GM19023 (cell line): ENCODE data around the gene PRRG2.
"Not testable (repeated sequence)": the region's sequence is repeated elsewhere in the genome, so short reads cannot be mapped to it uniquely, and the experiment has no call there.

Experiments
- ATAC-seq: cut with Tn5 transposase; IDR thresholded peaks from one replicate; pipeline ENCODE4 v1.9.1; 2021; ENCODE audit warnings: mild to moderate bottlenecking, moderate library complexity; ENCODE audit not compliant: unreplicated experiment

Gene PRRG2

DNA sequence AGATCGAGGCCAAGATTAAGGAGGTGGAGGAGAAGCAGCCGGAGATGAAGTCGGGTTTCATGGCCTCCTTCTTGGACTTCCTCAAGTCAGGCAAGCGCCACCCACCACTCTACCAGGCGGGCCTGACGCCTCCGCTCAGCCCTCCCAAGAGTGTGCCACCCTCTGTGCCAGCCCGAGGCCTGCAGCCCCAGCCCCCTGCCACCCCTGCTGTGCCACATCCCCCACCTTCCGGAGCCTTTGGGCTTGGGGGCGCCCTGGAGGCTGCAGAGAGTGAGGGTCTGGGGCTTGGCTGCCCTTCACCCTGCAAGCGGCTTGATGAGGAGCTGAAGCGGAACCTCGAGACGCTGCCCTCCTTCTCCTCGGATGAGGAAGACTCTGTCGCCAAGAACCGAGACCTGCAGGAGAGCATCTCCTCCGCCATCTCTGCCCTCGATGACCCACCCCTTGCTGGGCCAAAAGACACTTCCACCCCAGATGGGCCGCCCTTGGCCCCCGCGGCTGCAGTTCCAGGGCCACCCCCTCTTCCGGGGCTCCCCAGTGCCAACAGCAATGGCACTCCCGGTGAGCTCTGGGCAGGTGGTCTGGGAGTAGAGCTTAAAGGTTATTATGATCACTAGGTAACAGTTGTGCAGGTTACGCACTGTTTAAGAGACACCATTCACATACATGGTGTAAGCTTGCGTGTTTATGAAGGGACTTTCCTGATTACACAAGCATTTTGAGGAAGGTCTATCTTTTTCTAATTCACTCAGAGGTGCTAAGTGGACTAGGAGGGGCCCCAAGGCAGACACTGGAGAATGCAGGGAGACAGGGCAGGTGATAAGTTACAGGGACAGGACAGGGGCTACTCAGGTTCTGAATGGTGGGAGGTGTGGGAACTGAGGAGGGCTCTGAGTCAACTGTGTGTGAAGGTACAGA is 18.5 kb downstream of the PRRG2 start:
- no peak for ATAC-seq

DNA sequence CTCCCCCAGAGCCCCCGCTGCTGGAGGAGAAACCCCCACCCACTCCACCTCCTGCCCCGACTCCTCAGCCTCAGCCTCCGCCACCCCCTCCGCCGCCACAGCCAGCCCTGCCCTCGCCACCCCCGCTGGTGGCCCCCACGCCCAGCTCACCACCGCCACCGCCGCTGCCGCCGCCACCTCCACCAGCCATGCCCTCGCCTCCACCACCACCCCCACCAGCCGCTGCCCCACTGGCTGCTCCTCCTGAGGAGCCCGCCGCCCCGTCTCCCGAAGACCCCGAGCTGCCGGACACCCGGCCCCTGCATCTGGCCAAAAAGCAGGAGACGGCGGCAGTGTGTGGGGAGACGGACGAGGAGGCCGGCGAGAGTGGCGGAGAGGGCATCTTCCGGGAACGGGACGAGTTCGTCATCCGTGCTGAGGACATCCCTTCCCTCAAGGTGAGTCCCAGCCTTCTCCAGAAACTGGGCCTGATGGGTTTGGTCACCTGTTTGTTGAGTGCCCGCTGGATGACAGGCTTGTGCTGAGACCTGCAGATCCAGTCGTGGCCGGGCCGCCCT is 20.4 kb downstream of the PRRG2 start:
- no peak for ATAC-seq

DNA sequence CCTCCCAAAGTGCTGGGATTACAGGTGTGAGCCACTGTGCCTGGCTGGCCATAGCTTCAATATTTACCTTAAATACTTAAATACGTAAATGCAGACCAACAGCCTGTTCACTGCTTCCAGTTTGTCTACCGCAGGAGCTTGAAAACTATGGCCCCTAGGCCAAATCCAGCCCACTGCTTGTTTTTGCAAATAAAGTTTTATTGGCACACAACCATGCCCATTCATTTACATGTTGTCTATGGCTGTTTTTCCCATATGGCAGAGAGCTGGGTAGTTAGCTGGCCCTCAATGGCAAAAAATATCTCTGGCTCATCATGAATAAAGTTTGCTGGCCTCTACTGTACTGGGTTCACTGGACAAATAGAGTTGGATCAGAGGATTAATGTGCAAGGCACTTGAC is 21.7 kb downstream of the PRRG2 start:
- ATAC-seq: no peak

DNA sequence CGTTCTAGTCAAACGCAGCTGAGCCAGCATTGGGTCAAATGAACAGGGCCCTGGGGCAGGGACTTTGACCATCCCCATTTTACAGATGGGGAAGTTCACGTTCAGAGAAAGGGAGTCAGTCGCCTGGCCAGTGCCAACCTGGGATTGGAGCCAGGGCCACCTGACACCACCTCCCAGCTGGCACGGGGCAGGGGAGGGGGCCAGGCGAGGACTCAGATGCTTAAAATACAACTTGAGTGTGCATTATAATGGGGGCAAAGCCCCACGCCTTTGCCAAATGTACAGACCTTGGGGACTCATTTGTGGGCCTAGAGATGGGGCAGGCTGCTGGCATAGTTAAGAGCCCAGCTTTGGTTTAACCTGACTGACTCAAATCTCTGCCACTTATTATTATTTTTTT is 24.5 kb downstream of the PRRG2 start:
- ATAC-seq: no peak

DNA sequence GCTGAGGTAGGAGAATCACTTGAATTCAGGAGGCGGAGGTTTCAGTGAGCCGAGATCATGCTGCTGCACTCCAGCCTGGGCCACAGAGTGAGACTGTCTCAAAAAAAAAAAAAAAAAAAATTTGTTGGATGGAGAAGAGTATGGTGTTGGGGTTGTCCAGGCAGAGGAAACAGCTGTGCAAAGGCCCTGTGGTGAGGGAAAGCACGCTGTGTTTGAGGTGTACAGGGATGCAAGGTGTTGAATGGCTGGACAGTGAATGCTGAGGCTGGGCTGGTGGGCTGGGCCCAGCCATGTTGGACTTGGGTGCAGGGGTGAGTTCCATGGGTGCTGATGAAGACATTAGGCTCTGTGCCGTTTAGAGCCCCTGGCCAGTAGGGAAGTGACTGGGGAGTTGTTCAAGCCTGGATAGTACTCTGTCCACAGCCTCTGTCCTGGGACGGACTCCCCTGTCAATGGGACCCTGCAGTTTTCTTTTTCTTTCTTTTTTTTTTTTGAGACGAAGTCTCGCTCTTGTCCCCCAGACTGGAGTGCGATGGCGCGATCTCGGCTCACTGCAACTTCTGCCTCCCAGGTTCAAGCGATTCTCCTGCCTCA is 28.5 kb downstream of the PRRG2 start:
- no peak for ATAC-seq

DNA sequence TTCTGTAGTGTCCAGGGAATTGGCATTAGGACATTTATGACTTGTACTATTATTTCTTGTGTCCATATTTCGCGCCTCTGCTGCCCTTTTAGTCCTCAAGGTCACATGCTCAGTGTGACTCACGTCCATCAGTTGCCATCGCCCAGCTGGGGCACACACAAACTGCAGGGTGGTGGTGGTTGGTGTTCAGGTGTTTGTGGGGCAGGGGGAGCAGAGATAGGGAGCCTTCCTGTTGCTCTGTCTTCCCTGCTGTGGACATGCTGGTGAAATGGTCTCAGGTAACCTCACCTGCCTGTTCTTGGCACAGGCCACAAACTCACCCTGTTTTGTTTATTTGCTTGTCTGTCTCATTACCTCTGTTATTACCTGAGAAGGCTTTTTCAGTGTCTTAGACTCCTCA is 32.3 kb downstream of the PRRG2 start:
- no peak for ATAC-seq

DNA sequence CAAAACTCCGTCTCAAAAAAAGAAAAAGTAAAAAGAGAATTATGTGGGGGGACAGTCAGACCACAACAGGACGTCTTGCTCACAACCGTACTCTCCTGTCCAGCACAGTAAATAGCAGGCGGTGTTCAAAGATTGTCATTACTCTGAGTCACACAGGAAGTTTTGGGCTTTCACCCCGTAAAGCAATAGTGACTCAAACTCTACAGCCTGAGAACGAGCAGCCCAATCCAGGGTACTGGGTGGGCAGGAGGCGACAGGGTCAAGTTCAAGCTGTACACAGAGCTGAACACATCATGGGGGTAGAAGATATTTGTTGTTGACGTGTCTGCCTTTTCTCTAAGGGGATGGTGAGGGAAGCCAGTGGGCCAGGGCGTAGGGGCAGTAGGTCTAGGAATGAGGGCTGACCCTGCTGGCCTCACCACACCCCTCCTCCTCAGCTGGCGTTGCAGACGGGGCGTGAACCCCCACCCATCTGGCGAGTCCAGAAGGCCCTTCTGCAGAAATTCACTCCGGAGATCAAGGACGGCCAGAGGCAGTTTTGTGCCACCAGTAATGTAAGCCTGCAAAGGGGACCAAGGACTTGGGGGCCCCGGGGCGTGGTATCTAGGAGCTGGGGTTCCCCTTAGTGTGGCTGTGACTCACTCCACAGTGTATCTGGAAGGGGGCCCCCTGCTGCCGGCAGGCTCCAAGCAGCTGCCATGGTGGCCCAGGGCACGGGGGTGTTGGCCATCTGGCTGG is 33.1 kb downstream of the PRRG2 start:
- no peak for ATAC-seq

DNA sequence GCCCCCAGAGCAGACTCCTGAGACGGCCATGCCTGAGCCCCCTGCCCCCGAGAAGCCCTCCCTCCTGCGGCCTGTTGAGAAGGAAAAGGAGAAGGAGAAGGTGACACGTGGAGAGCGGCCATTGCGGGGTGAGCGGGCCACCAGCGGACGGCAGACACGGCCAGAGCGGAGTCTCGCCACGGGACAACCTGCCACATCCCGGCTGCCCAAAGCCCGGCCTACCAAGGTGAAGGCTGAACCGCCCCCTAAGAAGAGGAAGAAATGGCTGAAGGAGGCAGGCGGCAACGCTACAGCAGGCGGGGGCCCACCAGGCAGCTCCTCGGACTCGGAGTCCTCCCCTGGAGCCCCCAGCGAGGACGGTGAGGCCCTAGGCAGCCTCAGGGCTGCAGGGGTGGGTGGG is 34.7 kb downstream of the PRRG2 start:
- no peak for ATAC-seq

DNA sequence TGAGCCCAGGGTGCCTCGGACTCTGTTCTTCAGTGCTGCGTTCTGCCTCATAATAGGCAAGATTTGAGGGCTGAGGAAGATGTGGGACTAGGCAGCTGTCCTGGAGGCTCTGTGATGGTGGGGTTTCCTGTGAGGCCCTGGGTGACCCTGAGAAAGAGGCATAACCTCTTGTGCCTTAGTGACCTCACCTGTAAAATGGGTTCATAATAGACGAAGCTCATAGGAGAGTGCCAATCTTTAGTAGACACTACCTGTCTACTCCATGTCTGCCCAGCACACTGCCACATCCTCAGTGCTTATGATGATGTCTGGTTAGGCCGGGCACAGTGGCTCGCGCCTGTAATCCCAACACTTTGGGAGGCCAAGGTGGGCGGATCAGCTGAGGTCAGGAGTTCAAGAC is 35.4 kb downstream of the PRRG2 start:
- no peak for ATAC-seq

DNA sequence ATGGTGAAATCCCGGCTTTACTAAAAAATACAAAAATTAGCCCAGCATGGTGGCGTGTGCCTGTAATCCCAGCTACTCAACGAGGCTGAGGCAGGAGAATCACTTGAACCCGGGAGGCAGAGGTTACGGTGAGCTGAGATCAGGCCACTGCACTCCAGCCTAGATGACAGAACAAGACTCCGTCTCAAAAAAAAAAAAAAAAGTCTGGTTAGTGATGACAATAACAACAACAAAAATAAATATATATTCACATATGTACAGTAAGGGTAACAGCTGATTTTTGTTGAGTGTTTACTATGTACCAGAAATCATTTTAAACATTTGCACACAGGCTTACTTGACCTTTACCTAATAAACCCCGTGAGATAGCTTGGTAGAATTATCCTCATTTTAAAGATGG is 35.8 kb downstream of the PRRG2 start:
- no peak for ATAC-seq

DNA sequence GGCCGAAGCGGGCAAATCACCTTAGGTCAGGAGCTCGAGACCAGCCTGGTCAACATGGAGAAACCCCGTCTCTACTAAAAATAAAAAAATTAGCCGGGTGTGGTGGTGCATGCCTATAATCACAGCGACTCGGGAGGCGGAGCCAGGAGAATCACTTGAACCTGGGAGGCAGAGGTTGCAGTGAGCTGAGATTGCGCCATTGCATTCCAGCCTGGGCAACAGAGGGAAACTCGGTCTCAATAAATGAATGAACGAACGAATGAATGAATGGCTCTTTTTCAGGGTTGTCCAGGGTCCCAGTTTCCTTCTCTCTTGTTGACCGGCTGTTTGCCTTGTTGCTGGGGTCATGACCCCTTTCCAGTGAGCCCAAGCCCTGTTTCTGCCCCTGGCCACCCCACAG is 36.7 kb downstream of the PRRG2 start:
- not testable (repeated sequence) for ATAC-seq

DNA sequence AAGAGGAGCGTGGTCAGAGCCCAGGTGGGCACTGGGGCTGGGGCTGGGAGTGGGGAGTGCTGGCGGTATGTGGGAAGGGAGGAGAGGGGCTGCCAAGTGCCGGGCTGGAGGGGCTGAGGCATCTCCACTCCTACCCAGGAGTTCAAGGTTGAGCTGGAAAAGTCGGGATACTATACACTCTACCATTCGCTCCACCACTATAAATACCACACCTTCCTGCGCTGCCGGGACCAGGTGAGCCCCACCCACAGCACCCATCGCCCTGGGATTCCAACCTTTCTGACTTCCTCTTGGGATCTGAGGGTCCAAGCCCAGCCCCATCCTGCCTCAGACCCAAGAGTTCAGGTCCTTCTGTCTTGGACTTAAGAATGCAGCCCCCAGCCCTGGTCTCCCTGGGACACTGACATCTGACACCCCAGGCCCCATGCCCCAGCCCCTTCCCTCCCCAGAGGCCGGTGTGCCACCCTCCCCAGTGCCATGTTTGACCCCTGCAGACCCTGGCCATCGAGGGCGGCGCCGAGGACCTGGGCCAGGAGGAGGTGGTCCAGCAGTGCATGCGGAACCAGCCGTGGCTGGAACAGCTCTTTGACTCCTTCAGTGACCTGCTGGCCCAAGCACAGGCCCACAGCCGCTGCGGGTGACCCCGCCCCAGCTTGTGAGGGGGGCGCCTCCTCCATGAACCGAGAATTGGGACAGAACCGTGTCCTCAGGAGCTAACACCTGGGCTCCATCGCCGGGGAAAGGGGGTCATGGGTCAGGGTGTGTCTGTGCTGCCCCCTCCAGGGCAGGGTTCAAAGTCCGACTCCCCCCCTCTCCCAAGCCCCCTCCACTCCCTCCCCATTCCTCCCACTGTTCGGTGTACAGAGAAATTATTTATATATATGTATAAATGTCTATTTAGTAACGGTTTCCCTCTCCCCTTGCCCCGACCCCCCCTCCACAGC is 44.1 kb downstream of the PRRG2 start:
- ATAC-seq: no peak

DNA sequence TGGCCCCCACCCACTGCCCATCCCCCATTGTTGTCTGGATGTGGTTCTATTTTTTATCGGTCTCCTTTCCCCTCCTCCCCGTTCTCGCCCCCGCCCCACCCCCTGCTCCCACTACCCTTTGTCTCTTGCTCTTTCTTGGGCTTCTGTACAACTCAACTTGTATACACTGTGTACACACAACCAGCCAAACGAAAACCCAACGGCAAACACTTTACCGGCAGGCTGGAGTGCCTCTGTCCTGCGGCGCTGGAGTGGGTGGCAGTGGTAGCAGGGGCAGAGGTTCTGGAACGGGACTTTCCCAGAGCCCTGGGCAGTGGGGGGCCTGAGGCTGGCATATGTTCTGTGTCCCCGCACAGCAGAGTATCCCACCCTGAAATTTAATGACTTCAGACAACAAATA is 45.1 kb downstream of the PRRG2 start:
- no peak for ATAC-seq

DNA sequence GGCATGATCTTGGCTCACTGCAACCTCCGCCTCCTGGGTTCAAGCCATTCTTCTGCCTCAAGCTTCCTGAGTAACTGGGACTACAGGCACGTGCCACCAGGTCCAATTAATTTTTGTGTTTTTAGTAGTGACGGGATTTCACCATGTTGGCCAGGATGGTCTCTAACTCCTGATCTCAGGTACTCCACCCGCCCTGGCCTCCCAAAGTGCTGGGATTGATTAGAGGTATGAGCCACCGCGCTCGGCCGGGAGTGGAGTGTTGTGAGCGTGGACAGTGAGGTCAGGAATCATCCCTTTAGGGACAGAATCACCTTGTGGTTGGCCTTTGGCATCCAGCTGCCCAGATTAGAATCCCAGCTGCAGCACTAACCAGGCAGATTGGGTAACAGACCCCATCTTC is 48.5 kb downstream of the PRRG2 start:
- ATAC-seq: no peak

DNA sequence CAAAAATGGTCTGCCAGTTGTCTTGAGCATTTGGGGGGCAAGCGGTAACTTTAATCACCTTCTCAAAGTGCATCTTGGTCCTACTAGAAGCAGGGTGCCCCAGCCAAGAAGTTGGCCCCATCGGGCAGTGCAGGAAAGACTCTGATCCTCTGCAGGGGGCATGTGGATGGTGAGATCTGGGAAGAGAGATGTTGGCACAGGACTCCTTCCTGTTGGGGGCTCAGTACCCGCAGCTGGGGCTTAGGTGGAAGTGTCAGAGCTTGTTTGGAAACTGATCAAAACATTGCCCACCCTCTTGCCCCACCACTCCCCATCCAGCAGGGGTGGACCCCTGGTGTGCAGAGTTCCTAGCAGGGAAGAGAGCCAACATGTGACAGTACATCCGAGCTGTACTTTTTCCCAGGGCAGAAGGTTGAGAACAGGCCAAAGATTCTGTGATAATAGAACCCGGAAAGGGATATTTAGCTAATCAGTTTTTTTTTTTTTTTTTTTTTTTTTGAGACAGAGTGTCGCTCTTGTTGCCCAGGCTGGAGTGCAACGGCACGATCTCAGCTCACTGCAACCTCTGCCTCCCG is 50.0 kb downstream of the PRRG2 start:
- no peak for ATAC-seq

DNA sequence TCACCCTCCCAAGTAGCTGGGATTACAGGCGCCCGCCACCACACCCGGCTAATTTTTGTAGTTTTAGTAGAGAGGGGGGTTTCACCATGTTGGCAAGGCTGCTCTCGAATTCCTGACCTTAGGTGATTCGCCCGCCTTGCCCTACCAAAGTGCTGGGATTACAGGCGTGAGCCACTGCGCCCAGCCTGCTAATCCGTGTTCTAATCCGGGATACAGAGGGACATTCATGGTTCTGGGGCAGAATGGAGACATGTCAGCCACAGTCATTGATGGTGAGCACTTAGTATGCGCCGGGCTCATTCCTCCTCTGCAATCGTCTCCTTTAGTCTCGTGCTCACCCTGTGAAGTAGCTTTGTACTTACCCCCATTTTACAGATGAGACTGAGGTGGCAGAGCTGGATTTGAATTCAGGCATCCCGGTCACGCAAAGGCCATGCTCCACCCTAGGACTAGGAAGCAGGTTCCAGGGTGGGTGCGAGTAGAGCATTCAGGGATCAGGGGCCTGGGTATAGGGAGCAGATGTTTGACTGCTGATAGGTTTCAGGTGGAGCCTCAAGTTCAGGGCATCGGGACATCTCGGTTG is 50.6 kb downstream of the PRRG2 start:
- no peak for ATAC-seq

DNA sequence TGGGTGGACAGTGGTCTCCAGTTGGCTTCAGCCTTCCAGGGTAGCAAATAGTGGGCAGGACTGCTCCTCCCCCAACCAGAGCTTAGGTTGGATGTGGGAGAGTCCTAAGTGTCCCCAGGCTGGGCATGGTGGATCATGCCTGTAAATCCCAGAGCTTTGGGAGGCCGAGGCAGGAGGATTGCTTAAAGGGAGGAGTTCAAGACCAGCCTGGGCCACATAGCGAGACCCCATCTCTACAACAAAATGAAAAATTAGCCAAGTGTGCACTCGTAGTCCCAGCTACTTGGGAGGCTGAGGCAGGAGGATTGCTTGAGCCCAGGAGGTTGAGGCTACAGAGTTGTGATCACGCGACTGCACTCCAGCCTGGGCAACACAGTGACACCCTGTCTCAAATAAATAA is 51.5 kb downstream of the PRRG2 start:
- no peak for ATAC-seq

DNA sequence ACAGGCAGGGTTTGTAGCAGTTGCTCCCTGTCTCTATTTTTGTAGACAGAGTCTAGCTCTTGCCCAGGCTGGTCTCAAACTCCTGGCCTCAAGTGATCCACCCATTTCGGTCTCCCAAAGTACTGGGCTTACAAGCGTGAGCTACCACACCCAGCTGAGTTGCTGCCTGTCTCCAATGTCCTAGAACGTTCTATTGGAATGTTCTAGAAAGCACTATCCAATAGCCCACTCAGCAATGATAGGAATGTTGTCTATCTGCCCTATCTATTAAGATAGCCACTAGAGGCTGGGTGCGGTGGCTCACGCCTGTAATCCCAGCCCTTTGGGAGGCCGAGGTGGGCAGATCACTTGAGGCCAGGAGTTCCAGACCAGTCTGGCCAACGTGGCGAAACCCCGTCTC is 52.2 kb downstream of the PRRG2 start:
- not testable (repeated sequence) for ATAC-seq

DNA sequence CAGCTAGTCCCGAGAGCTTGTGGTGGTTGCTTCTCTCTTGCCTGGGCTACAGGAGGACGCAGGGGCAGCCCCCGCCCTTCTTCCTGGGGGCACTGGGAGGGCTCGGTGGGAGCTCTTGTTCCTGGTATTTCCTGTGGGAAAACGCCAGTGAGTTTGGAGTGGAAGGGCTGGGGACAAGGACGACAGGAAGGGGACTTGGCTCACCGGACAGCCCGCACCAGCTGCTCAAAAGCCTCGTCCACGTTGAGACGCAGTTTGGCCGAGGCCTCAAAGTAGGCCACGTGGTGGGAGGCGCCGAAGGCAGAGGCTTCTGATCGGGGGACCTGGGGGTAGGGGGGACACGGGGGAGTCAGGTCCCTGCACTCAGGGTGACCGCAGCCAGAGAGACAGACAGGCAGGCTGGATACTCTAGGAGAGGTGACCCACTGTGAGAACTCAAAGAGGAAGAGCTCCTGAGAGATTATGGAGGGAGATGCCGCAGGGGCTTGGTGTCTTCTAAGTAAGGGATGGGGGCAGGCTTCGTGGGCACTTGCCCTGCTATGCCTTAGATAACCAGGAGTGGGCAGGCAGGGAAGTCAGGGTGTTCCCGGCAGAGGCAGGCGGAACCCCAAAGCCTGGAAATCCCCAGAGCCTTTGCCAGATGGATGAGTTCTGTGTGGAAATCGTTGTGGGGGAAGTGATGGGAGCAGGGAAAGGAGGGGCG is 54.6 kb downstream of the PRRG2 start:
- ATAC-seq: no peak
